Measurements from ENCODE around the gene TMPRSS13.

The TMPRSS13 gene

GRCh38 chr11:117909611-117910382, 19.4 kb downstream of the TMPRSS13 start:
- Histone ChIP-seq H3K36me3 (replicated peaks) (no peaks in the 10 kb centered on the region), H3K27me3 (ENCODE audit: low read depth) (no peaks in the 10 kb centered on the region), H3K4me1 (peaks cover 4% of the 10 kb centered on the region), H3K9me3 (no peaks in the 10 kb centered on the region), H3K4me3 (no peak overlapping the region)
- DNase-seq (ENCODE audit: low spot score in 2 of 2): no peak
- in situ Hi-C loops (cut with MboI; ENCODE audit: low sequenced_read_pairs): no loop called here

DNA sequence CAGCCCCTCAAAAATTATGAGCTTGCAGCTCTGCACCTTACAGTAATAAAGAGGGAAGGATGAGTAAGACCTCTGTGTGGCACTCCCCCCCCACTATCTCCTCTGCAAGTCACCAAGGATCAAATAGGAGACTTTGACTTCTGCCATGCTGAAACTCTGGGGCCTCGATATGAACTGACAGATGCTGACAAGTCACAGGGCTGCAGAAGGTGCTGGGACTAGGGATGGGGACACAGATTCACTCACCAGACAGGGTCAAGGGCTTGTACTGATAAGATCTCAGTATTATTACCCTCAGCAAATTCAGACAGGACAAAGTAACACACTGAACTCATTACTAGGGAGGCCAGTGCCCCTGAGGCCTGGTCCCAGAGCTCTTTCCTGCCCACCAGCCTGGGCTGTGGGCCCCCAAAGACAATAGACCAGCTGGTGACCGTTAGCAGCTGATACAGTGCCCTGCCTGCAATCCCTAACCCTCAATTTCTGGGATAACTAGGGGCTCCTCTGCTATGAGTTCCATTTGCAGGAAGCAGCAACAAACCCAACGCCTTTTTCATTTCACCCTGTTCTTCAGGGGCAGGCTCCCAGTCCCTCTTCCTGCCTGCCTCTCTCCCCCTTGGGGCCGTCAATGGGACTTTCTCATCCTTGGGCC, 20.1 kb downstream of the TMPRSS13 start:
- Histone ChIP-seq H3K4me1 (peaks cover 4% of the 10 kb centered on the region), H3K9me3 (no peaks in the 10 kb centered on the region), H3K36me3 (replicated peaks) (no peaks in the 10 kb centered on the region), H3K4me3 (no peak overlapping the region), H3K27me3 (ENCODE audit: low read depth) (no peaks in the 10 kb centered on the region)
- no peak for DNase-seq (ENCODE audit: low spot score in 2 of 2)
- in situ Hi-C loops (cut with MboI; ENCODE audit: low sequenced_read_pairs): no loop called here

- no peak overlapping the region for H3K4me3 ChIP-seq
- DNase-seq (ENCODE audit: low spot score in 2 of 2): no peak
- H3K9me3 ChIP-seq: no peaks in the 10 kb centered on the region
- H3K27me3 ChIP-seq (ENCODE audit: low read depth): no peaks in the 10 kb centered on the region
- H3K4me1 ChIP-seq: peaks cover 4% of the 10 kb centered on the region
- no peaks in the 10 kb centered on the region for H3K36me3 ChIP-seq (replicated peaks)
- in situ Hi-C loops (cut with MboI; ENCODE audit: low sequenced_read_pairs): no loop called here
Observed at GRCh38 chr11:117908109-117908895, 20.9 kb downstream of the TMPRSS13 start.

- in situ Hi-C loops (cut with MboI; ENCODE audit: low sequenced_read_pairs): no loop called here
- peak overlapping the region; percentile 14 for H3K4me3 ChIP-seq
Observed at GRCh38 chr11:117907276-117908108, 21.7 kb downstream of the TMPRSS13 start.

GRCh38 chr11:117906710-117907109, 22.5 kb downstream of the TMPRSS13 start:
- no peaks in the 10 kb centered on the region for H3K36me3 ChIP-seq (replicated peaks)
- no peak overlapping the region for H3K4me3 ChIP-seq
- in situ Hi-C loops (cut with MboI; ENCODE audit: low sequenced_read_pairs): no loop called here
- H3K9me3 ChIP-seq: no peaks in the 10 kb centered on the region
- no peak for DNase-seq (ENCODE audit: low spot score in 2 of 2)
- no peaks in the 10 kb centered on the region for H3K27me3 ChIP-seq (ENCODE audit: low read depth)
- peaks cover 4% of the 10 kb centered on the region for H3K4me1 ChIP-seq

More at GRCh38 chr11:117907276-117908108, 21.7 kb downstream of the TMPRSS13 start:
- peaks cover 4% of the 10 kb centered on the region for H3K4me1 ChIP-seq
- H3K27me3 ChIP-seq (ENCODE audit: low read depth): no peaks in the 10 kb centered on the region
- peak; percentile 87 to 94 for DNase-seq (ENCODE audit: low spot score in 2 of 2)
- H3K9me3 ChIP-seq: no peaks in the 10 kb centered on the region
- H3K36me3 ChIP-seq (replicated peaks): no peaks in the 10 kb centered on the region

DNA sequence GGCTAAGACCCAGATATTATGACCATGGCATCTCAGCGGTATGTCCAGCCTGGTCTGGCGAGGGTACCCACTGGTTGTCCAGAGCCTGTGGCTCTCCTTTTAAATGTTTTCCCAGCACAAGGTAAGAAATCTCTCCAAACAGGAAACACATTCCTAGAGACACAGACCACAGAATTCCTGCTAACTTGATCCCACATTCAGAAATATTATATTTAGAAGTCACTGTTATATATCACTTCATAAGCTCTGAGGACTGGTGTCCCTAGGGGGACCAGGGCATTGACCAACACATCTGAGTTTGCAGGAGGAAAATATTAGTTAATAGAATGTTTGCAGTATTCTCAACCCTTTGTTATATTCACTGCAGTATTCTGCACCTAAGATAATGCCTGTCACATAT, 23.1 kb downstream of the TMPRSS13 start:
- Histone ChIP-seq H3K27me3 (ENCODE audit: low read depth) (no peaks in the 10 kb centered on the region), H3K4me1 (peaks cover 4% of the 10 kb centered on the region), H3K4me3 (no peak overlapping the region), H3K36me3 (replicated peaks) (no peaks in the 10 kb centered on the region), H3K9me3 (no peaks in the 10 kb centered on the region)
- DNase-seq (ENCODE audit: low spot score in 2 of 2): no peak
- in situ Hi-C loops (cut with MboI; ENCODE audit: low sequenced_read_pairs): no loop called here

DNA sequence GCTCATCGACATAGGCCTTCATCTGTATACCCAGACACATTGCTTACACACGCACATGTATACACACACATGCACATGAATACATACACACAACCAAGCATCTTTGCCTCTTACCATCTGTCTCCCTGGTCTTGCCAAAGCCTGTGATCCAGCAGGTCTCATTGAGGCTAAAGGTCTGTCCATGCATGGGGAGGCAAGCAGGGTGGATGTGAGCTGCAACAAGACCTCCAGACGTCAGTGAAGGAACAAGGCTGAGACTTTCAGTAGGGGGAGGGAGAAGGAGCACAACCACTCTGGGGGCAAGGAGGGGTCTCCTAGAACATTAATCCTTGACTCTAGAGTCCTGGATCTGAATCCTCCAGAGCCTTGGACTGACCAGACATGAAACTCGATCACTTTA, 23.7 kb downstream of the TMPRSS13 start:
- Histone ChIP-seq H3K4me3 (no peak overlapping the region), H3K4me1 (peaks cover 4% of the 10 kb centered on the region), H3K27me3 (ENCODE audit: low read depth) (no peaks in the 10 kb centered on the region), H3K9me3 (no peaks in the 10 kb centered on the region), H3K36me3 (replicated peaks) (no peaks in the 10 kb centered on the region)
- DNase-seq (ENCODE audit: low spot score in 2 of 2): no peak
- in situ Hi-C loops (cut with MboI; ENCODE audit: low sequenced_read_pairs): no loop called here

- no peaks in the 10 kb centered on the region for H3K9me3 ChIP-seq
- H3K27me3 ChIP-seq (ENCODE audit: low read depth): no peaks in the 10 kb centered on the region
- H3K36me3 ChIP-seq (replicated peaks): no peaks in the 10 kb centered on the region
- in situ Hi-C loops (cut with MboI; ENCODE audit: low sequenced_read_pairs): no loop called here
- H3K4me3 ChIP-seq: no peak overlapping the region
- DNase-seq (ENCODE audit: low spot score in 2 of 2): no peak
- peaks cover 4% of the 10 kb centered on the region for H3K4me1 ChIP-seq
Observed at GRCh38 chr11:117903505-117904382, 25.5 kb downstream of the TMPRSS13 start.

DNA sequence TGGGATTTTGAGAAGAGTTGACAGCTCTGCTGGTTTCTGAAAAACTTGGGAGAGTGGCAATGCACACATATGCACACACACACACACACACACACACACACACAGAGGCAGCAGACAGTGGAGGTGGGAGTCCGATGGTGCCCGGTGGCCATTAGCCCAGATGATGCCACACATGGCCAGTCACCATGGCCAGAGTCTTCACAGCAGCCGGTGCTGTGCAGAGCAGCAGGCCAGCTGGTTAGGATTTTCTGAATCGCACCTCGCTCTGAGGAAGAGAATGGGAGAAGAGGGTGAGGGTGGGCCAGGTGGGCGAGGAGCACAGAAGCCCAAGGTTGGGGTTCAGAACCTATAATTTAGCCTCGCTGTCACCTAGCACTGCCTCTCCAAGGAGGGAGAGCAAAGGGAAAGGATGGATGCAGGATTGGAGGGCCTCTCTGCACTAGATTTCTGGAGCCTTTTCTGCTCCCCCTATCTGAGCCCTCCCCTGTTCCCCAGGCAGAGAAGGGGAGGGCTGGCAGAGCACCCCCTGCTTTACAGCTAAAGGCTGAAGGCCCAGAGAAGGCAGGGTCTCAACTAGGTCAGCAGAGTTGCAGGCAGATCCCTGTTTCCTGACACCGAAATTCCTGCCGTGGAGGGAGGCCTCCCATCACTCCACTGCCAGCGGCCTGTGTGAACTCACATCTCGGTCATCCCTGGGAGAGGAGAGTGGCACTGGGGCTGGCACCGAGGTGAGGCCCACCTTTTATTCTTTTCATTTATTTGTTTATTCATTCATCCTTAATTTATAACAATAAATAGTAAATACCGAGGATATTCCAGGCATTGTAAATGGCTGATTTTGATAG, 27.0 kb downstream of the TMPRSS13 start:
- H3K4me1 ChIP-seq: no peaks in the 10 kb centered on the region; the same call in 1 of the 2 replicates
- no peaks in the 10 kb centered on the region for H3K36me3 ChIP-seq (replicated peaks)
- H3K9me3 ChIP-seq: no peaks in the 10 kb centered on the region
- in situ Hi-C loops (cut with MboI; ENCODE audit: low sequenced_read_pairs): no loop called here
- no peaks in the 10 kb centered on the region for H3K27me3 ChIP-seq (ENCODE audit: low read depth)
- H3K4me3 ChIP-seq: no peak overlapping the region
- DNase-seq (ENCODE audit: low spot score in 2 of 2): no peak

DNA sequence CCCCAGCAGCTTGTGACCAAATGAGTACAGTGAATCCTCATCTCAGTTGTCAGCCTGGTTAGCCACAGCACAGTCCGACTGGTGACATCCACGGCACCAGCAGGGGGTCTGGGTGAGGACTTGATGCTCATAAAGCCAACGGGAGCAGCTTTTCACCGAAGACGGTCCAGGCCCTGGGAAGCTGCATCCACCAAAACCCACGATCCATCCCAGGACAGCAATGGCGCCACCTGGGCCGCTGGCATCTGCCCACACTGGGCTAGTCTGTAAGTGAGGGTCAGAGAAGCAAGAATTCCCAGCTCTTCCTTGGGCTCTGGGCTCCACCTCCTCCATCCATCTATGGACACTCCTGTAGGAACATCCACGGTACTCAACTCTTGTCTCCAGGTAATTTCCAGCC, 27.6 kb downstream of the TMPRSS13 start:
- Histone ChIP-seq H3K4me1 (no peaks in the 10 kb centered on the region), H3K27me3 (ENCODE audit: low read depth) (no peaks in the 10 kb centered on the region), H3K4me3 (no peak overlapping the region), H3K36me3 (replicated peaks) (no peaks in the 10 kb centered on the region), H3K9me3 (no peaks in the 10 kb centered on the region)
- DNase-seq (ENCODE audit: low spot score in 2 of 2): no peak
- in situ Hi-C loops (cut with MboI; ENCODE audit: low sequenced_read_pairs): no loop called here

- Histone ChIP-seq H3K9me3 (no peaks in the 10 kb centered on the region), H3K27me3 (ENCODE audit: low read depth) (no peaks in the 10 kb centered on the region), H3K4me1 (no peaks in the 10 kb centered on the region), H3K4me3 (no peak overlapping the region), H3K36me3 (replicated peaks) (no peaks in the 10 kb centered on the region)
- DNase-seq (ENCODE audit: low spot score in 2 of 2): no peak
- in situ Hi-C loops (cut with MboI; ENCODE audit: low sequenced_read_pairs): no loop called here
Observed at GRCh38 chr11:117900720-117901440, 28.3 kb downstream of the TMPRSS13 start.
